HEK293 (cell line): ENCODE data around the gene FAM32A.

Experiments used
- GLI4 ChIP-seq: fragments of 450-650 bp; formaldehyde crosslinking; IDR thresholded peaks from 2 replicates; pipeline ENCODE4 v1.5.1; 2016; ENCODE audit warnings: missing biosample characterization, missing genetic modification characterization
- REST ChIP-seq: fragments of 450-650 bp; formaldehyde crosslinking; IDR thresholded peaks from 2 replicates; pipeline ENCODE4 v1.5.1; 2016; ENCODE audit warnings: missing biosample characterization, missing genetic modification characterization
- ZBTB1 ChIP-seq: fragments of 450-650 bp; formaldehyde crosslinking; IDR thresholded peaks from 2 replicates; pipeline ENCODE4 v1.5.1; 2016; ENCODE audit warnings: missing biosample characterization, missing genetic modification characterization
- ZNF24 ChIP-seq: fragments of 450-650 bp; formaldehyde crosslinking; IDR thresholded peaks from 2 replicates; pipeline ENCODE4 v1.5.1; 2016; ENCODE audit warnings: missing biosample characterization, missing genetic modification characterization
- ZNF274 ChIP-seq, 2 experiments: fragments of 200-500 bp in 1 of 2; fragments of 450-650 bp in 1 of 2; sonication (Bioruptor generic) in 1 of 2; formaldehyde crosslinking in 1 of 2; IDR thresholded peaks; 2 replicates each; pipeline versions ENCODE4 v1.5.1 to v1.6.1; 2014 to 2016; ENCODE audit warnings: borderline replicate concordance in 1 of 2, inconsistent platforms in 1 of 2, low read length in 1 of 2, missing biosample characterization in 1 of 2, missing genetic modification characterization in 1 of 2
- ZSCAN4 ChIP-seq: fragments of 450-650 bp; formaldehyde crosslinking; IDR thresholded peaks from 2 replicates; pipeline ENCODE4 v1.5.1; 2017; ENCODE audit warnings: missing biosample characterization, missing genetic modification characterization
- TF ChIP-seq, protein P1 (sequence below): fragments of 450-650 bp; formaldehyde crosslinking; IDR thresholded peaks from 2 replicates; pipeline ENCODE4 v1.5.1; 2016; ENCODE audit warnings: missing biosample characterization, missing genetic modification characterization

- TF ChIP-seq ZNF274 (IDR thresholded peaks at IDR 0.05; ENCODE audit: low read length) (no peak), ZNF274 (tag by site-specific recombination; IDR thresholded peaks at IDR 0.05; ENCODE audit: borderline replicate concordance) (no peak), ZSCAN4 (no peak), ZBTB1 (no peak), ZNF24 (tag by site-specific recombination) (no peak), GLI4 (tag by site-specific recombination) (no peak), REST (tag by site-specific recombination) (no peak)
- TF ChIP-seq, protein P1, sequence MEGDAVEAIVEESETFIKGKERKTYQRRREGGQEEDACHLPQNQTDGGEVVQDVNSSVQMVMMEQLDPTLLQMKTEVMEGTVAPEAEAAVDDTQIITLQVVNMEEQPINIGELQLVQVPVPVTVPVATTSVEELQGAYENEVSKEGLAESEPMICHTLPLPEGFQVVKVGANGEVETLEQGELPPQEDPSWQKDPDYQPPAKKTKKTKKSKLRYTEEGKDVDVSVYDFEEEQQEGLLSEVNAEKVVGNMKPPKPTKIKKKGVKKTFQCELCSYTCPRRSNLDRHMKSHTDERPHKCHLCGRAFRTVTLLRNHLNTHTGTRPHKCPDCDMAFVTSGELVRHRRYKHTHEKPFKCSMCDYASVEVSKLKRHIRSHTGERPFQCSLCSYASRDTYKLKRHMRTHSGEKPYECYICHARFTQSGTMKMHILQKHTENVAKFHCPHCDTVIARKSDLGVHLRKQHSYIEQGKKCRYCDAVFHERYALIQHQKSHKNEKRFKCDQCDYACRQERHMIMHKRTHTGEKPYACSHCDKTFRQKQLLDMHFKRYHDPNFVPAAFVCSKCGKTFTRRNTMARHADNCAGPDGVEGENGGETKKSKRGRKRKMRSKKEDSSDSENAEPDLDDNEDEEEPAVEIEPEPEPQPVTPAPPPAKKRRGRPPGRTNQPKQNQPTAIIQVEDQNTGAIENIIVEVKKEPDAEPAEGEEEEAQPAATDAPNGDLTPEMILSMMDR (tag by site-specific recombination), result no peak
Observed at GRCh38 chr19:16224293-16225045, 39.3 kb downstream of the FAM32A start.
